ENCODE measurements around the gene DFFB.

The DFFB gene

DNA sequence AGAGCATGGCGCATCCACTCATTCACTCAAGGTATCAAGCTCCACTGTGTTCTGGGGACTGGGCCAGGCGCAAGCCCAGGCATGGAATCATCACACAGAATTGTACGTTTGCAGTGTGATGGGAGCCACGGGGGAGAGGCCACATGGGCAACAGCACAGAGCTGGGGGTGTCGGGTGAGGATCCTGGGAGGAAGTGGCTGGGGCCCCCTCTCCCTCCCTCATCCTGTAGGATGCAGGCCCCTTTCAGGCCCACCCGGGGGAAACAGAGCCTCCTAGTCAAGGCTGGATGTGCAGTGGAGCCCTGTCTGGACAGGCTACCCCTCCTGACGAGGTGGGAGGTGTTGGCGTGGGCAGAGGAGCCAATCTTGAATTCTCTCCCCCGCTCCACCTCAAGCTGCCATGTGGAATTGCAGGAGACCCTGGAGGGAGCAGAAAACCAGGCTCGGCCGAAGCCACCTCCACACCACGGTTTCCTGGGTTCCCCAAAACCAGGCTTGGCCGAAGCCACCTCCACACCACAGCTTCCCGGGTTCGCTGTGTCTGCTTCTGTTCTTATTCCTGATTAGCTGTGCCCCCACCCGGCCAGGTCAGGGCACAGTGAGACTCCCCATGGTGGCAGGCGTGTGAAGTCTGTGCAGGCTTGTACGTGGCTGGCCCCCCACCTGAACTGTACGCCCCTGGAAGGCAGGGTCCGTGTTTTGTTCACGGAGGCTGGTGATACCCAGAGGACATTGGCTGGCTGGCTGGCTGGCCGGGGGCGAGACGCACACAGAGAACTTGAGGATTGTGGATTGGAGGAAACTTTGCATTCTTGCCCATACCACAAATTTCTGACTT lies 46.9 kb downstream of the DFFB start:
- H3K4me3 Mint-ChIP-seq: no peak overlapping the region

DNA sequence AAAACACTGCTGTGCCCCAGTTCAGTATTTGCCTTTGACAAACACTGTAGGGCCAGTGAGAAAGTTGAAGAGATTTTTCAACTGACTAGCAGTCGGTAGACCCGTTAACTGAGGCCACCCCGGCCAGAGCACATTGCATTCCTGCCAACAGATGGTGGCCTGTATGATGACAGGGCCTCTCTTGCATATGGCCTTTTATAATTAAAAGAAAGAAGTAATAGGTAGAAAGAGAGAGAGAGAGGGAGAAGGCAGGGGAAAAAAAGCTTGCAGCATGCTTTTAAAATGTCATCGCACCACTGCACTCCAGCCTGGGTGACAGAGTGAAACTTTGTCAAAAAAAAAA lies 47.5 kb downstream of the DFFB start:
- Mint-ChIP-seq H3K9me3 (no peaks in the 10 kb centered on the region), H3K4me1 (ENCODE audit: low read depth) (peaks cover 22% of the 10 kb centered on the region), H3K36me3 (ENCODE audit: low read depth) (no peaks in the 10 kb centered on the region), H3K27me3 (no peaks in the 10 kb centered on the region), H3K4me3 (no peak overlapping the region), H3K27ac (no peak overlapping the region)

More for the DNA sequence above, 46.9 kb downstream of the DFFB start:
- Mint-ChIP-seq H3K9me3 (no peaks in the 10 kb centered on the region), H3K36me3 (ENCODE audit: low read depth) (no peaks in the 10 kb centered on the region), H3K27me3 (no peaks in the 10 kb centered on the region), H3K27ac (no peak overlapping the region), H3K4me1 (ENCODE audit: low read depth) (peaks cover 25% of the 10 kb centered on the region)

DNA sequence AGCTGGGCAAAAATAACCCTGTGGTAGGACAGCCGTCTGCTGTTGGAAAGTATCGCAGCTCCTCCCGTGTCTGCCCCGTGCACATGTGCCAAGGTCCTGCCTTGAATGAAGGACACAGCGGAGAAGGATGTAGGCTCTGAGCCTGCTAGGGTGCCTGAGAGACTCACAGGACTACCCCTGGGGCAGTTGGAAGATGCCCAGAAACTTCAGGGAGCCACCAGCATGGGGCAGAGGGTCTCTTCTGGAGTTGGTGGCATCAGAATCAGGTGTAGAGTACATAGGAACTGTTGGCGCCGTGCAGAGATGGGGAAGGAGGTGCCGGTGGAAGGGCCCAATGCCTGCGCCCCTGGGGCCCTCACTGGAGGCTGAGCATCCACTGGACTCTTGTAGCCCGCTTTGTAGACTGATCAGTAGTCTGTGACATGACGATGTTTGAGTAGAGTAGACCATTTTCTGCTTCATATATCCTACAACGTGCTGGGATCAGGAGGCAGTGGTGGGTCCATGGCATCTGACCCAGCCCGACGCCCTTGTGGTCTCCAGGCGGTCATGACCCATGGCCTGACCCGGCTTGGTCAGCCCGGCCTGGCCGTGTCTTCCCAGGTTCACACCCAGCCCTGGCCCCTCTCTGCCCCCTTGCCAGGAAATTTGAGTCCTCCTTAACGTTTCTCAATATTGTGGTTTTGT lies 48.1 kb downstream of the DFFB start:
- Mint-ChIP-seq H3K27me3 (no peaks in the 10 kb centered on the region), H3K4me3 (no peak overlapping the region), H3K4me1 (ENCODE audit: low read depth) (peaks cover 22% of the 10 kb centered on the region), H3K36me3 (ENCODE audit: low read depth) (no peaks in the 10 kb centered on the region), H3K9me3 (no peaks in the 10 kb centered on the region), H3K27ac (no peak overlapping the region)

DNA sequence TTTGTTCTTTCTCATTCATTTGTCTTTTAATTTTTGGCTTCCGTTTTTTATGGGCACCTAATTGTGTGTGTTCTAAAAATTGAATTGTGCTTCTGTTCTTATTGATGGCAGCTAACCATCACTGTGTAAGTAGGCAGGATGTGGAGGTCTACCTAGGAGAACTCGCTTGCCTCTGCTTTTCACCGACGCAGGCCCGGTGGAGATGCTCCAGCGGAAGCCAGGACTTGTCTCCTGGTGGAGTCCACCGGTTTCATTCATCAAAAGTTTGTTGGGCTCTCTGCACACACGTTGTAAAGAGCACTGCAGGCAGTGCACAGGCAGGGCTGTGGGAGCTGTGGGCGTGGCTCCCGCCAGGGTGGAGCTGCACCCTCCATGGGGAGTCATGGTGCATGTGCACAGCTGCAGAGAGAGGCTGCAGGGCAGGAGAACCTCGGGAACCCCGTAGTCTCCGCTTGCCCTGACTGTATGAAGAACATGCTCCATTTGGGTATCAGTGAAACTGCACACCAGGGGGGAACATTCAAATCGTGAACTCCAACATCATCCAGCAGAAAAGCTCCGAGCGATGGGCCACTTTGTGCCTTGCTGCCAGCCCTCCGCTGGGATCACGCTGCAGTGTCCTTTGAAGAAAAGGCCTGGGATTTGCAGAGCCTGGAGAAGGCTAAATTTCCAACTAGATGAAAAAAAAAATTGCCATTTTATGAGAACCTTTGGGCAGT lies 48.8 kb downstream of the DFFB start:
- H3K27ac Mint-ChIP-seq: no peak overlapping the region
- no peaks in the 10 kb centered on the region for H3K36me3 Mint-ChIP-seq (ENCODE audit: low read depth)

DNA sequence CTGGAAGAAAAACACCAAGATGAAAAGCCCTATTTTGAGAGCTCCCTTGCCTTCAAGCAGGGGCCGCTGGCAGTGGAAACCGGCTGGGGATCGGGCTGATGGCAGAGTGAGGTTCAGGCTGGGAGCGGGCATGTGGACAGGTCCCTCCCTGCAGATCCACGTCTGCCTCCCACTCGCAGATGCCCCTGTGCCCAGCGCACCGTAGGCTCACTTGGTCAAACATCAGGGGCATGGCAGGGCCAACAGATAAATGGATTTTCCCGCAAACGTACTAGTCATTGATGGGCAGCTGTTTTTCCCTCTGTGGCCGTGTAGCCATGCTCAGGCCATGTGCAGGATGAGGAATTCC lies 49.4 kb downstream of the DFFB start:
- no peak overlapping the region for H3K4me3 Mint-ChIP-seq
- peaks cover 24% of the 10 kb centered on the region for H3K4me1 Mint-ChIP-seq (ENCODE audit: low read depth)
- no peak overlapping the region for H3K27ac Mint-ChIP-seq
- no peaks in the 10 kb centered on the region for H3K36me3 Mint-ChIP-seq (ENCODE audit: low read depth)
- no peaks in the 10 kb centered on the region for H3K27me3 Mint-ChIP-seq
- H3K9me3 Mint-ChIP-seq: no peaks in the 10 kb centered on the region

More for the DNA sequence above, 48.8 kb downstream of the DFFB start:
- Mint-ChIP-seq H3K4me1 (ENCODE audit: low read depth) (peaks cover 25% of the 10 kb centered on the region), H3K27me3 (no peaks in the 10 kb centered on the region), H3K9me3 (no peaks in the 10 kb centered on the region), H3K4me3 (no peak overlapping the region)

DNA sequence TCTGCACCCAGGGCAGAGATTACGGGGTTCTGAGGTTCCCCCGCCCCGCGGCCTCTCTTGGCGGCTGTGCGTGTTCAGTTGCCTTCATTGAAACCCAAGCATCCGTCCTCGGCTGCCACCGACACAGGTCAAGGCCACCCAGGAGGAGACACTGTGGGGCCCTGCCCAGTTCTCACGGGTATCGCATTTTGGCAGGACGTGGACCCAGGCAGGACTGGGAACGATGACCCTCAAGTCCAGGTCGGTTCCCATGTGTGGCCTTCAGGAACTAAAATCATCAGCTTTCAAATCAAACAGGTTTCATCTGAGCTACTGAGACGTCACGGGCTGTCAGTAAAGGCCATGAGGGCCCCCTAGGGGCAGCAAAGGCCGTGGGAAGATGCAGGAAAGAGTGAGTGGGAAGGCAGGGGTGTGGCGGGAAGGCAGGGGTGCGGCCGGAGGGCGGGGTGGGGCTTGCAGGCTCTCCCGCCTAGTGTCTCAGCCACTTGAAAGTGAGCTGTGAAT lies 49.8 kb downstream of the DFFB start:
- Mint-ChIP-seq H3K27ac (no peak overlapping the region), H3K9me3 (no peaks in the 10 kb centered on the region), H3K4me3 (no peak overlapping the region), H3K27me3 (no peaks in the 10 kb centered on the region), H3K36me3 (ENCODE audit: low read depth) (no peaks in the 10 kb centered on the region), H3K4me1 (ENCODE audit: low read depth) (peaks cover 20% of the 10 kb centered on the region)

DNA sequence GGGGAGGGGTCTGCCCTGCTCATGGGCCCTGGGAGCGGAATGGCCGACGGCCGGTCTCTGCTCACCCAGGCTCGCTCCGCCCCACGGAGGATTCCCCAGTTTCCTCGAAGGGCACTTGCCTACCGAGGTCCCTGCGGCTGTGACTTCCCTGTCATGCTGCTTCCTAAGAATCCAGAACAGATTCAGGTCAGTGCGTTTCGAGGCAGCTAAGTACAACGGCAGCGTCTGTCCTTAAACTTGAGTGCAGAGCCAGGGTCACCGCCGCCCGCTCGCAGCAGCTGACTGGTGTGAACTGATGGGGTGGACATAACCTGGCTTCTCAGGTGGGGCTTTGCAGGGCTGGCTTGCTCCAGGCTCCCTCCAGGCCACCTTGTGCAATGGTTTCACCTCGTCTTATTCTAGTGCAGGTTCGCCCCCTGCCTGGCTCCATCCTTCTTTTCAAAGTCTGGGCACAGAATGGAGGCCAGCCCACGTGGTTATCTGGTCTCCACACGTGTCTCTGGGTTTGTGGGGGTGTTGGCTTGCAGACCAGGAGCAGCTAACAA lies 50.4 kb downstream of the DFFB start:
- H3K4me1 Mint-ChIP-seq (ENCODE audit: low read depth): peaks cover 14% of the 10 kb centered on the region
- no peaks in the 10 kb centered on the region for H3K27me3 Mint-ChIP-seq
- no peaks in the 10 kb centered on the region for H3K9me3 Mint-ChIP-seq
- no peak overlapping the region for H3K27ac Mint-ChIP-seq
- H3K4me3 Mint-ChIP-seq: no peak overlapping the region
- H3K36me3 Mint-ChIP-seq (ENCODE audit: low read depth): no peaks in the 10 kb centered on the region

DNA sequence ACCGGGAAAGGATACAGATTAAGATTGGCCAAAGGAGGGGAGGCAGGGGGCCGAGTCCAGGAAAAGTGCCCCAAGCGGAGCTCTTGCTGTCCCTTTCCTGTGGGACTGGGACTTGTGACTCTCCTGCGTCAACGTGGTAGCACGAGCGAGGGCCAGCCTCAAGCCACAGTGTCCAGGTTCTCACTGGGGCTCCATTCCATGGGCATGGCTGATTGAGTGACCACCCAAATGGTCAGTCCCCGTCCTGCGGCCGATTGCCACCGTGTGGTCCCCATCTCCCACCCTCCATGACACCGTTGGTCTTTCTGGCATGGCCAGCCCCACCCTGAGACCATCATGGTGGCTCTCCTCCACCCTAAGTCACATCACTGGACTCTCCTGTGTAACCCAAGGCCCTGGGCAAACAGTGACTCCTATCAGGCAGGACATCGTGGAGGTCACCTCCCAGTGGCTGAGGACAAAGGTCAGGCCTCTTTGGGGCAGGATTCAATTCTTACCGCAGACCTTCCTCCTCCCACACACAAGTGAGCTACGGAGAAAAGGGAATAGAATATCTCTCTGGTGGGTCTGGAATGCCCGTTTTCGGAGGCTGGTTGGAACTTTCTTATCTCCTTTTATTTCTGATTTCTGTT lies 51.7 kb downstream of the DFFB start:
- no peaks in the 10 kb centered on the region for H3K27me3 Mint-ChIP-seq
- H3K9me3 Mint-ChIP-seq: no peaks in the 10 kb centered on the region
- no peaks in the 10 kb centered on the region for H3K36me3 Mint-ChIP-seq (ENCODE audit: low read depth)
- no peak overlapping the region for H3K4me3 Mint-ChIP-seq
- peaks cover 3% of the 10 kb centered on the region for H3K4me1 Mint-ChIP-seq (ENCODE audit: low read depth)
- H3K27ac Mint-ChIP-seq: no peak overlapping the region

DNA sequence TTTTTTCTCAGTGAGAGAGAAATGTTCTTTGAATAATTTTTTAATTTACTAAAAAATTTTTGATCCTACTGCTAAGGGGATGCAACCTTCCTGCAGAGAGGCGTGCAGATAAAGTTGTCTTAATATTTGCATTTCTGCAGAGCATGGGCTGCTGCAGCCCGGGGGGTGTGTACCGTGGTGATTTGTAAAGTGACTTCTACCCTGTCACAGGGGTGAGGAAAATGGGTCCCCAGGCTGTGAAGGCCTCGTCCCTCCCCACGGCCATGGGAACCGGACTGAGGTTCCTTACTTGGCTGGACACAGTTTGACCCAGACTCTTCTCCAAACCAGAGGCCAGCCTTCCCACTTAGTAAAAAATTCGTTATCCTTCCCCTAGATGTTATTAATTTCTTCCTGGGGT lies 52.3 kb downstream of the DFFB start:
- H3K4me1 Mint-ChIP-seq (ENCODE audit: low read depth): peaks cover 3% of the 10 kb centered on the region
- no peak overlapping the region for H3K4me3 Mint-ChIP-seq
- no peak overlapping the region for H3K27ac Mint-ChIP-seq

DNA sequence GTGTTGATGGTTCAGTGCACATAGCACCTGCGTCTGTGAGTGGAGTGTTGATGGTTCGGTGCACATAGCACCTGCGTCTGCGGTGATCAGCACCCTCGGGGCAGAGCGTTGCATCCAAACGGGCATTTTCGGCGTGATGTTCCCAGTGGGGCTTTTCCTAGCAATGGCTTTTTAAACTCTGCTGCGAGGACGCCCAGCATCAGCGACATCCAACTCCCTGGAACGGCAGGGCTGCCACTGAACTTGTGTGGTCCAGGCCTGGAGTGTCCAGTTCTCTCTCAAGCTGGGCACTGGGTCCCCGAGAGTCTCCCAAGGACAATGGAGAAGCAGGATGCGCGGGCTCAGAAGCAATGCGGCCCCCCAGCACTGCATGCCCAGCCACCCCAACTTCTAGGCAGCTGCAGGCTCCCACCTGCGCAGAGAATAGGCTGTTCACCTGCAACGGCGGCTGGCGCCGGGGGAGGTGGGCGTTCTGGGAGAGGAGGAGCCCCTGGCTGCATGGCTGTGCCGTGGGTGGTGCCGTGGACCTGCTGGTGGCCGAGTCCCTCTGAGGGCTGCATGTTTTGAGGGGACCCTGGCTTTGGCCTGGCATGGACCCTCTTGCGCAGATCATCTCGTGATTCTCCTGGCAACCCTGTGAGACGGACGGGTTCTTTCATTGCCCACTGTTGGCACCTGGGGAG lies 52.9 kb downstream of the DFFB start:
- no peaks in the 10 kb centered on the region for H3K27me3 Mint-ChIP-seq
- no peaks in the 10 kb centered on the region for H3K9me3 Mint-ChIP-seq
- H3K27ac Mint-ChIP-seq: no peak overlapping the region
- H3K36me3 Mint-ChIP-seq (ENCODE audit: low read depth): no peaks in the 10 kb centered on the region
- H3K4me1 Mint-ChIP-seq (ENCODE audit: low read depth): peaks cover 3% of the 10 kb centered on the region
- no peak overlapping the region for H3K4me3 Mint-ChIP-seq

More for the DNA sequence above, 52.3 kb downstream of the DFFB start:
- Mint-ChIP-seq H3K9me3 (no peaks in the 10 kb centered on the region), H3K27me3 (no peaks in the 10 kb centered on the region), H3K36me3 (ENCODE audit: low read depth) (no peaks in the 10 kb centered on the region)

DNA sequence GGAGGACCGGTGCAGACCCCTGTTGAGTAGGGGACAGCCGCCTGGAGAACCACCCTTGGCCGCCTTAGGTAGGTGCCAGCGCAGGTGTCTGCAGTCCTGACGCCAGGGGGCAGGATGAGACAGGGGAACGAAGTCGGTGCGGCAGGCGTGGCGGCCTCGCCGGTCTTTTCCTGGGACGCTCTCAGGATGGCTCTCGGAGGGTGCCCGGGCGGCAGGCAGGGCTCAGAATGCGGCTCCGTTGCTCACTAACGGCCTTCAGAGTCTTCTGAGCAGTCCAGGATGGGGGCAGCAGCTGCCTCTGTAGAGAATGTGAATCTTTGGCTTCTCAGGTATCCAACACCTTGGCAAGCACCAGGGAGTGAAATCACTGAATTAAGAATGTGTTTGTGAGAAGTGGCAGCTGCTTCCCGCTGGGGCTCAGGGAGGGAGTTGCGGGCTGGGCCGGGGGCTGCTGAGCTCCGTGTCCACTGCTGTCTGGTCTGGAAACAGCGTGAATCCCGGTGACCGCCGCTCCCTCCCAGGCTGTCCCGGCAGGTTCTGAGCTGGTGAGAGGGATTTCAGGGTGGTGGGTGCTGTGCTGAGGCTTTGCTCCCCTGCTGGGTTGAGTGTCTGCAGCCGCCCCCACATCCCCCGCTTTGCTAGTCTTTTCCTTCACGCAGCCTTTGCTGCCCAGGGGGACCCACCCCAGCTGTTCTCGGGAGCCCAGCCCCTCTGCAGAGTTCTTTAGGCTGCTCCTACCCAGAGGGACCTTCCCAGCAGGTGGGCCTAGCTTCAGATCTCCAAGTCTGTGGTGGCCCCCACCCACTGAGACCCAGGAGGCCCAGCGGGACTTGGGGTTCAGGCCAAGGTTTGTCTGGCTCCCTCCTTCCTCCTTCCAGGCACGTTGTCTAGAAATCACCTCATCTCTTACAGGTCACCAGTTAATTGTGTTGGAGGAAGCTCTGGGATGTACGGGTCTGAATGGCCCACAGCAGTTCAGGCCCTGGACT lies 53.9 kb downstream of the DFFB start:
- no peaks in the 10 kb centered on the region for H3K9me3 Mint-ChIP-seq
- H3K4me3 Mint-ChIP-seq: no peak overlapping the region
- H3K27ac Mint-ChIP-seq: no peak overlapping the region
- no peaks in the 10 kb centered on the region for H3K27me3 Mint-ChIP-seq
- no peaks in the 10 kb centered on the region for H3K36me3 Mint-ChIP-seq (ENCODE audit: low read depth)
- peaks cover 3% of the 10 kb centered on the region for H3K4me1 Mint-ChIP-seq (ENCODE audit: low read depth)

DNA sequence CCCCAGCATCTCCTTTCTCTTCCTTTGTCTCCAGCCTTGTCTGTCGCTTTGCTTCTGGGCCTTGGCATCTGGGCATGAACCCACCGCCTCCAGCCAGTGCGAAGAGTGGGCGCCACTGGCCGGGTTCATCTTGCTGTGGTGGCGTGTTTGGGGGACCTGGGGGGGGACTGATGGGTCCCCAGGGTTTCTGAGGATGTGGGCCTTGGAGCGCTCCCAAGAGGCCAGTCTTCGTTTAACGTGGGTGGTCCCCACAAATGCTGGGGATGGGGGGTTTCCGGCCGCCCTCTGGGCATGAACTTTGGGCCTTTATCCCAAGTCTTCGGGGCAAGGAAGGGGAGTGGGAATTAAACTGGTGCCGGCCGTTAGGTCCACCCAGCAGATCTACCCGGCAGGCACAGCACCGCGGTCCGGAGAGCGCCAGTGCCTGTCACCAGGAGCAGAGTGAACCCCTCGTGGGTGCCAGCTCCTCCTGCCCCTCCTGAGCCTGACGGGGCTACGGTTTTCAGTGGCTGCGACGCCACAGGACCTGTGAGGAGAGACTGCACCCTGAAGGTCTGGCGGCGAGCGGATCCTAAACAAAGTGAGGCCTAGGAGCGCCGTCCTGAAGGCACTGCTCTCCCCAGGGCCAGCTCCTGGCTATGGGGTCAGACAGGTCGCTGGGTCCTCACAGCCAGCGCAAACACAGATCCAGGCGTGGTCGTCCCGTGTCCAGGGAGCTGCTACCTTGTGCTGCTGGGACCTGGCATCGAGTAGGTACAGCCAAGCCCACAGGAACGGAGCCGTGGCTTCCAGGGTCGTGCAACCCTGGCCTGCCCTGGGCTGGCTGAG lies 54.9 kb downstream of the DFFB start:
- H3K4me1 Mint-ChIP-seq (ENCODE audit: low read depth): peaks cover 3% of the 10 kb centered on the region
- no peaks in the 10 kb centered on the region for H3K27me3 Mint-ChIP-seq
- H3K36me3 Mint-ChIP-seq (ENCODE audit: low read depth): no peaks in the 10 kb centered on the region

More for the DNA sequence above, 54.9 kb downstream of the DFFB start:
- Mint-ChIP-seq H3K4me3 (no peak overlapping the region), H3K27ac (no peak overlapping the region), H3K9me3 (no peaks in the 10 kb centered on the region)

All from stimulated activated naive CD8-positive, alpha-beta T cell treated with anti-CD3 and anti-CD28 coated beads, Interleukin-15, Interleukin-2, amounts not matched to agents 100 ng/mL and 50 ng/mL, for 24 hours (primary cell).